ENCODE measurements around the gene RAB27B. TPM values are rescaled to one million over a fixed set of nuclear protein-coding genes. Genes with fewer than 3 reads are reported as not detected.

The RAB27B gene
- total RNA-seq, 1 experiment from 2014 or later: 13.2 TPM

- no peaks in the 10 kb centered on the region for H4K20me1 ChIP-seq (ENCODE audit: low read length)
- no peaks in the 10 kb centered on the region for H3F3A ChIP-seq (ENCODE audit: low read length, unreplicated experiment)
- ChIA-PET POLR2A (ENCODE audit: unreplicated experiment) (no interaction called here), CTCF (no interaction called here)
- no peaks in the 10 kb centered on the region for H3K9me3 ChIP-seq (ENCODE audit: low read length)
- no peak overlapping the region for H2AFZ ChIP-seq (ENCODE audit: low read length)
- no peak for TF ChIP-seq EZH2phosphoT487 (IDR thresholded peaks at IDR 0.05; ENCODE audit: borderline replicate concordance, low read length)
- TF ChIP-seq EZH2 (IDR thresholded peaks at IDR 0.05; ENCODE audit: low read length, unreplicated experiment): no peak
- TF ChIP-seq, protein P1, sequence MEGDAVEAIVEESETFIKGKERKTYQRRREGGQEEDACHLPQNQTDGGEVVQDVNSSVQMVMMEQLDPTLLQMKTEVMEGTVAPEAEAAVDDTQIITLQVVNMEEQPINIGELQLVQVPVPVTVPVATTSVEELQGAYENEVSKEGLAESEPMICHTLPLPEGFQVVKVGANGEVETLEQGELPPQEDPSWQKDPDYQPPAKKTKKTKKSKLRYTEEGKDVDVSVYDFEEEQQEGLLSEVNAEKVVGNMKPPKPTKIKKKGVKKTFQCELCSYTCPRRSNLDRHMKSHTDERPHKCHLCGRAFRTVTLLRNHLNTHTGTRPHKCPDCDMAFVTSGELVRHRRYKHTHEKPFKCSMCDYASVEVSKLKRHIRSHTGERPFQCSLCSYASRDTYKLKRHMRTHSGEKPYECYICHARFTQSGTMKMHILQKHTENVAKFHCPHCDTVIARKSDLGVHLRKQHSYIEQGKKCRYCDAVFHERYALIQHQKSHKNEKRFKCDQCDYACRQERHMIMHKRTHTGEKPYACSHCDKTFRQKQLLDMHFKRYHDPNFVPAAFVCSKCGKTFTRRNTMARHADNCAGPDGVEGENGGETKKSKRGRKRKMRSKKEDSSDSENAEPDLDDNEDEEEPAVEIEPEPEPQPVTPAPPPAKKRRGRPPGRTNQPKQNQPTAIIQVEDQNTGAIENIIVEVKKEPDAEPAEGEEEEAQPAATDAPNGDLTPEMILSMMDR (conservative IDR thresholded peaks at IDR 0.05; ENCODE audit: low read depth, low read length): no peak
- no peak overlapping the region for H3K4me2 ChIP-seq (ENCODE audit: low read length)
- no peaks in the 10 kb centered on the region for H3K4me1 ChIP-seq (ENCODE audit: insufficient read depth, low read length)
- H3K9ac ChIP-seq (ENCODE audit: low read length): no peak overlapping the region
- H3K4me3 ChIP-seq (ENCODE audit: low read length): no peak overlapping the region
- no peaks in the 10 kb centered on the region for H3K9me2 ChIP-seq (replicated peaks; ENCODE audit: low read length)
- H3K79me2 ChIP-seq (ENCODE audit: low read length): no peaks in the 10 kb centered on the region
- H3K27ac ChIP-seq (ENCODE audit: low read length): no peak overlapping the region
- ATAC-seq (no peak), DNase-seq (no peak)
- BruUV-seq (replicated peaks): no TSS peak
- no peaks in the 10 kb centered on the region for H3K36me3 ChIP-seq (ENCODE audit: low read depth, low read length)
- no peaks in the 10 kb centered on the region for H3K27me3 ChIP-seq (ENCODE audit: low read length)
- intact Hi-C loops (cut with micrococcal nuclease): no loop called here
Observed at GRCh38 chr18:54791657-54792056, 36.6 kb upstream of the RAB27B start.

GRCh38 chr18:54792079-54792478 lies 36.2 kb upstream of the RAB27B start:
- ATAC-seq (no peak), DNase-seq (no peak)
- Histone ChIP-seq H3K27me3 (ENCODE audit: low read length) (no peaks in the 10 kb centered on the region), H3K9ac (ENCODE audit: low read length) (no peak overlapping the region), H3K4me2 (ENCODE audit: low read length) (no peak overlapping the region), H3K27ac (ENCODE audit: low read length) (no peak overlapping the region), H3F3A (ENCODE audit: low read length, unreplicated experiment) (no peaks in the 10 kb centered on the region), H3K36me3 (ENCODE audit: low read depth, low read length) (no peaks in the 10 kb centered on the region), H3K79me2 (ENCODE audit: low read length) (no peaks in the 10 kb centered on the region), H3K4me1 (ENCODE audit: insufficient read depth, low read length) (no peaks in the 10 kb centered on the region), H4K20me1 (ENCODE audit: low read length) (no peaks in the 10 kb centered on the region), H2AFZ (ENCODE audit: low read length) (no peak overlapping the region), H3K9me2 (replicated peaks; ENCODE audit: low read length) (no peaks in the 10 kb centered on the region), H3K9me3 (ENCODE audit: low read length) (no peaks in the 10 kb centered on the region), H3K4me3 (ENCODE audit: low read length) (no peak overlapping the region)
- POLR2A ChIA-PET (ENCODE audit: unreplicated experiment): no interaction called here
- TF ChIP-seq EZH2 (IDR thresholded peaks at IDR 0.05; ENCODE audit: low read length, unreplicated experiment) (no peak), EZH2phosphoT487 (IDR thresholded peaks at IDR 0.05; ENCODE audit: borderline replicate concordance, low read length) (no peak)
- TF ChIP-seq, protein P1 (conservative IDR thresholded peaks at IDR 0.05; ENCODE audit: low read depth, low read length): no peak
- intact Hi-C loops (cut with micrococcal nuclease): no loop called here
- no TSS peak for BruUV-seq (replicated peaks)
- CTCF ChIA-PET: no interaction called here

DNA sequence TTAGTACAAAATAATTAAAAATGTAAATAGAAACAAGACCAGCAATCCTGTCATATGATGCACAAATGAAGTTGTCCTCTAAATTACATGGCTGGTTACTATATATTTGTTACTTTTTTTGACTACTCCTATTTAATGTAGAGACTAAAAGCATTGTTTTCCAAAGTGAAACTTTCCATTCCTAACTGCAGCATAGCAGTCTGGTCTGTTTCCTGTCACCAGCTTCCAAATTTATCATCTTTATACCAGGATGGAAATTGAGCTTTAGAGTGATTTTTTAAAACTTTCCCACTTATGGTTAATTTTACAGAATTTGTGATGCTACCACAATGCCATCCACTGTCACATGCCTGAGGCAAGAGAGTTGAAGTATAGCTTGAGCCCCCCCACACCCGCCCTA lies 33.5 kb upstream of the RAB27B start:
- Histone ChIP-seq H3K9me2 (replicated peaks; ENCODE audit: low read length) (no peaks in the 10 kb centered on the region), H3K27me3 (ENCODE audit: low read length) (no peaks in the 10 kb centered on the region), H3K36me3 (ENCODE audit: low read depth, low read length) (no peaks in the 10 kb centered on the region), H3K27ac (ENCODE audit: low read length) (no peak overlapping the region), H3K79me2 (ENCODE audit: low read length) (no peaks in the 10 kb centered on the region), H3K4me1 (ENCODE audit: insufficient read depth, low read length) (no peaks in the 10 kb centered on the region), H4K20me1 (ENCODE audit: low read length) (no peaks in the 10 kb centered on the region), H3K9me3 (ENCODE audit: low read length) (no peaks in the 10 kb centered on the region), H3K4me3 (ENCODE audit: low read length) (no peak overlapping the region), H2AFZ (ENCODE audit: low read length) (no peak overlapping the region), H3K4me2 (ENCODE audit: low read length) (no peak overlapping the region), H3F3A (ENCODE audit: low read length, unreplicated experiment) (no peaks in the 10 kb centered on the region), H3K9ac (ENCODE audit: low read length) (no peak overlapping the region)
- TF ChIP-seq, protein P1 (conservative IDR thresholded peaks at IDR 0.05; ENCODE audit: low read depth, low read length): no peak
- TF ChIP-seq EZH2phosphoT487 (IDR thresholded peaks at IDR 0.05; ENCODE audit: borderline replicate concordance, low read length): no peak
- TF ChIP-seq EZH2 (IDR thresholded peaks at IDR 0.05; ENCODE audit: low read length, unreplicated experiment): no peak
- DNase-seq: no peak
- ATAC-seq: no peak
- no TSS peak for BruUV-seq (replicated peaks)
- CTCF ChIA-PET: no interaction called here
- intact Hi-C loops (cut with micrococcal nuclease): no loop called here
- POLR2A ChIA-PET (ENCODE audit: unreplicated experiment): no interaction called here
